ENCODE results near the gene GJE1.

GJE1 gene

DNA sequence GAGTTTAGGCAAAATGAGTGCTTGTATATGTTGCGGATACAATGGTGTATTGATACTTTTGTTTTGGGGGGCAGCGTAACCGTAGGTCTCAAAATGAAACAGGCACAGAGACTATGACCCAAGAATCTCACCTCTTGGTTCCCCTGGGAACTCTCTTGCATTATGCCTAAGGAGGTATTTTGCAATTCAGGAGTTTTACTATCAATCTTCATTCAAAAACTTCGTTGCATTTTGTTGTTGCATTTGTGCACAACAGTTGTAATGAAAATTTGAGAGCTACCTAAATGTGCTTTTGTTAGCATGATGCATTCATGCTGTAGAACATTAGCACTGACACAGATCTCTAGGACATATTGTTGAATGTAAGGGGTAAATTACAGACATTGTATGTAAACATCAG is 32.5 kb downstream of the GJE1 start:
- no peak for DNase-seq (ENCODE audit: low spot score)

DNA sequence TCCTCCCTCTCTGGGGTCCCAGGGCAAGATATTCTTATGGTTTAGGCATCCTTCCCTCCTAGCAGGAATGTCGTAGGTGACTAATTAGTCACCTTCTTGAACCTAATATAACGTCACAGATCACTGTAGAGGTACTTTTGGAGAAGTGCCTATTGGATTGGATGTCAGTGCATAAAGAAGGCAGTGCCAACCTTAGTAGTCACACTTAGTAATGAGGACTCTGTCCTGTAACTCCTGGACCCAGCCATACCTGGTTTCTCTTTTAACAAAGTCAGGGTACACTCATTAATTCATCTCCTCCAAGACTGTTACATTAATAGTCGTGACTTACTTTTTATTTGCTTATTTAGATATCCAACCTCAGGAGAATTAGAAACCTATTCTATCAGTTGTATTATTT is 34.3 kb downstream of the GJE1 start:
- no peak for DNase-seq (ENCODE audit: low spot score)

DNA sequence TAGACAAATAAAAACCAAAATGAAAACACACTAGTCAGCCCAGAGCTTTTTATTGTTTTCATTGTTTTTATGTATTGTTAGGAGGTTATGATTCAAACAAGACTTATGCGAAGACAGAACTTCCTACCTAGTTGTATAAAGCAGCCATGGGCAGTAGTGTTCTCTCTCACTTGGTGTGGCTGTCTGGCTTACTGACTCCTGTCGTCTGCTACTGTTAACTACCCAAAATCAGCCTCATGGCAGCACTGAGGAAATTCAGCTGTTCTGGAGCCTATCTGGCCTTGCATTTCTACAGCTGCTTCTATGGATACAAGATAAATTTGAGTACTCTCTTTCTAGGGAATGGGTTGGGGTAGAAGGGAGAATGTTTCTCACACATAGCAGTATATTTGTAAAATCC is 34.8 kb downstream of the GJE1 start:
- DNase-seq (ENCODE audit: low spot score), result no peak

DNA sequence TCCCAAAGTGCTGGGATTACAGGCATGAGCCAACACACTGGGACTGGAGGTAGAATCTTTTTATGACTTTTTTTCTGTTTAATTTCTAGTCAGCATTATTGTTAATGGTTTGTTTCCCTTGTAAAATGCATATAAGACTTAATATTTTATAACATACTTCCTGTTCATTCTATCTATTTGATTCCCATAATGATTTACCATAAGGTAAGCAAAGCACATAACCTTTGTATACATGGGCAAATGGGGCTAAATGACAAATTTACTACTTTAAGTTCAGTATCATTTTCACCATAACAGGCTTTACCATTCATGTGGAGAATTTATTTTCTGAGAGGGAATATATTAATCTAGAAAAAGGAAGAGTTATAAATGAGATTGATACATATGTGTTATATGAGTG is 38.6 kb downstream of the GJE1 start:
- no peak for DNase-seq (ENCODE audit: low spot score)

DNA sequence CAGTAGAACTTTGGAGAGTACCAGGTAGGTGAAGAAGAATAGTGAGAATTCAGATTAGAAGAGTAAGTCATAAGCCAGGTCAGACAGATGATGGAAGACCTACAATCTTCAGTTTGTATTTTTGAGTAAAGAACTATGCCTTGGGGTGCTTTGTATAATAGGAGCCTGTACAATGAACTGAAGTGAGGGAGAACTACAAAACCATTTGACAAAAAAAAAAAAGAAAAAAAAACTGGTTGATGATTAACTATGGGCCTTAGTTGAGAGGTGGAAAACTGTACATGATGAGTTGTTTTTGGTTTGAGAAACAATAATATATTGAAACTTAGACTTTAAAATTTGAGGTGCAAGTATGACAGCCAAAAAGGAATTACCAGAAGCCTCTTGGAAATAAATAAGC is 40.0 kb downstream of the GJE1 start:
- DNase-seq (ENCODE audit: low spot score), result no peak

DNA sequence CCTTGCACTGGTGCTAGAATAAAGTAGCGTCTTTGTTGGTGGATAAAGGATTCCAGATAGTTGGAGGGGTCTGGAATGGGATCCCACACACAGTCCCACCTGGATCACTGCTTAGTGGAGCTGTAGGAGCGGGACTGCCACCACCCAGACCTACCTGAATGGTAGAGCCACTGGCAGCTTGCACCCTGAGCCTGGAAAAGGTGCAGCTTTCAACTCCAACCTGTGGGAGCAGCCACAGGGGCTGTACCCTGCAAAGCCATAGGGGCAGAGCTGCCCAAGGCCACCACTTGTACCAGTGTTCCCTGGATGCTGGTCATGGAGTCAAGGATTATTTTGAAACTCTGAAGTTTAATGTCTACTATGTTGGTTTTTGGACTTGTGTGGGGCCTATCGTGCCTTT is 41.3 kb downstream of the GJE1 start:
- DNase-seq (ENCODE audit: low spot score), result no peak

DNA sequence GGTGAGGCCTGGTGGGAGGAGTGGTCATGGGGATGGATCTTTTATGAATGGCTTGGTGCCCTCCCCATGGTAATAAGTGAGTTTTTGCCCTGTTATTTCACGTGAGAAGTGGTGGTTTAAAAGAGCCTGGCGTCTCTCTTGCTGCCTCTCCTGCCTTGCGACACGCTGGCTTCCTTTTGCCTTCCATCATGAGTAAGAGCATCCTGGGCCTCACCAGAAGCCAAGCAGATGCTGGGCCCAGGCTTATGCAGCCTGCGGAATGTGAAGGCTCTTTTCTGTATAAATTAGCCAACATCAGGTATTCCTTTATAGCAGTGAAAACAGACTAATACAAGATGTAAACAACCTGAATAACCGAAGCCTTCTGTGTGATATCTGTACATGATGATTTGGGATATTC is 42.0 kb downstream of the GJE1 start:
- DNase-seq (ENCODE audit: low spot score), result no peak

DNA sequence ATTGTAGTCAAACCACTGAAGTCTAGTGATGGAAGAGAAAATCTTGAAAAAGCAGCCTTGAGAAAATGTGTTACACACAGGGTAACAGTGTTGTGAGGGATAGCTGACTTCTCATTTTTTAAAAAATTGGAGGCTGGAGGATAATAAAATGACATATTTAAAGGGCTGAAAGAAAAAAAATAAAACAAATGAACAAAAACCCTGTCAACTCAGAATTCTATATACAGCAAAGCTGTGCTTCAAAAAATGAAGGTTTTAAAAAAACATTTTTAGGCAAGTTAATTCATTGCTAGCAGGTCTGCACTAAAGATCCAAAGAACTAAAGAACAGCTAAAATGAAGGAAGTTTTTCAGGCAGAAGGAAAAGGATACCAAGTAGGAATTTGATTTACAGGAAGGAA is 45.4 kb downstream of the GJE1 start:
- DNase-seq (ENCODE audit: low spot score), result no peak

DNA sequence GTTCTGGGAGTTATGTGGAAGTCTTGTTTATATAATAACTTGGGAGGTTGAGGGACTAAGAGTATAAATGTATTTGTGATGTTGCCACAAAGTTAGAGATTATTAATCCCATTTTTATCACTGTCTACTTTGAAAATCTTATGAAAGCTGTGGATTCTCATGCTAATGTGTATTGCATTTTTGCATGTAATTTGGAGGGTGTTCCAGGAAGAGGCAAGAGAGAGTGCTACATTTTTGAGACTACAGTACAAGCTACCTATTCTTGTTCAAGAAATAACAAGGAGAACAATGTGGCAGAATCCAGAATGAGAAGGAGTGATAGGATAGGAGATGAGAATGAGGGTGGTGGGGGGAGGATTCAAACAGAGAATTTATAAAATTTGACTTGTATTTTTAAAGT is 49.3 kb downstream of the GJE1 start:
- no peak for DNase-seq (ENCODE audit: low spot score)

DNA sequence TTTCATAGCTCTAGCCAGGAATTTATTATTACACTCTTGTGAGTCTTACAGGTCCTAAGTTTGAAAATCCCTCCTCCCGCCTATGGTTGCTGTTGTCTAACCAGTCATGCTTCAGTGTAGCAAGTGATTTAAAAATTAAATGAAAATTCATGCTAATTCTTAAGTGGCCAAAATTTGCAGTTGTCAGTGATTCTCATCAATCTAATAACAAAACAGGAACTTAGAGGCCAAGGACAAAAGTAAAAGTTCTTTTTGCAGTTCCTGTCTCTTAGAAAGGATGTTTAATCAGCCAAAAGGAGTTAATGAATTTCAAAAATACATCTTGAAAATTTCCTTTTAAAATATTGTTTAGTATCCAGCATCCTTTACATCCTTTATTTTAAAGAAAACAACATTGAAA is 50.6 kb downstream of the GJE1 start:
- DNase-seq (ENCODE audit: low spot score), result no peak

DNA sequence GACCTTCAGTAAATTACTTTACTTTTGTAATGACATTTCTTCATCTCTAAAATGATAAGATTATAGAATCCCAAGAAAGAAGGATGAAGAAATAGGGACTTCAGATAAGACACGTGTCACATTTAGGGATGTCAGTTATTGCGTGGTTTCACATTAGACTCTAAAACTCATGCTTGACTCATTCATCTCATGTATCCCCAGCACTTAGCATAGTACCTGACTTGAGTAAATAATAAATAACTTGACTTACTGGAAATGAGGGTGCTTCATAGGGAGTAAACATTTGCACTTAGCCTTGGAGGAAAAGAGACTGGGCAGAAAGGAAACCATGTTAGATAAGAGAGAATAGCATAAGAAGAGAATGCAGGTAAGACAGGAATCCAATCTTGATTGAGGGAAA is 51.6 kb downstream of the GJE1 start:
- DNase-seq (ENCODE audit: low spot score), result no peak
